ENCODE results near the gene CYP11A1. TPM values are rescaled to one million over a fixed set of nuclear protein-coding genes. Genes with fewer than 3 reads are reported as not detected.

Gene CYP11A1
- total RNA-seq, 1 experiment from 2014 or later: not detected

- DNase-seq (ENCODE audit: extremely low read depth, low read depth): no peak
Observed at GRCh38 chr15:74389241-74390048, 22.0 kb upstream of the CYP11A1 start.

GRCh38 chr15:74388363-74388951 is 21.0 kb upstream of the CYP11A1 start:
- no peak for DNase-seq (ENCODE audit: extremely low read depth, low read depth)

- DNase-seq (ENCODE audit: extremely low read depth, low read depth): no peak
Observed at GRCh38 chr15:74387621-74388362, 20.3 kb upstream of the CYP11A1 start.

- no peak for DNase-seq (ENCODE audit: extremely low read depth, low read depth)
Observed at GRCh38 chr15:74387141-74387541, 19.7 kb upstream of the CYP11A1 start.

- no peak for DNase-seq (ENCODE audit: extremely low read depth, low read depth)
Observed at GRCh38 chr15:74386496-74387140, 19.2 kb upstream of the CYP11A1 start.

GRCh38 chr15:74385733-74386132 is 18.3 kb upstream of the CYP11A1 start:
- no peak for DNase-seq (ENCODE audit: extremely low read depth, low read depth)

- DNase-seq (ENCODE audit: extremely low read depth, low read depth): no peak
Observed at GRCh38 chr15:74384881-74385643, 17.6 kb upstream of the CYP11A1 start.

- DNase-seq (ENCODE audit: extremely low read depth, low read depth): no peak
Observed at GRCh38 chr15:74384566-74384880, 17.1 kb upstream of the CYP11A1 start.

- DNase-seq (ENCODE audit: extremely low read depth, low read depth): no peak
Observed at GRCh38 chr15:74383695-74384565, 16.5 kb upstream of the CYP11A1 start.

- DNase-seq (ENCODE audit: extremely low read depth, low read depth): no peak
Observed at GRCh38 chr15:74383286-74383685, 15.8 kb upstream of the CYP11A1 start.

- DNase-seq (ENCODE audit: extremely low read depth, low read depth): peak; percentile 75
Observed at GRCh38 chr15:74382004-74382816, 14.8 kb upstream of the CYP11A1 start.

- no peak for DNase-seq (ENCODE audit: extremely low read depth, low read depth)
Observed at GRCh38 chr15:74381481-74381880, 14.0 kb upstream of the CYP11A1 start.

- no peak for DNase-seq (ENCODE audit: extremely low read depth, low read depth)
Observed at GRCh38 chr15:74381190-74381453, 13.7 kb upstream of the CYP11A1 start.

GRCh38 chr15:74380361-74381189 is 13.1 kb upstream of the CYP11A1 start:
- DNase-seq (ENCODE audit: extremely low read depth, low read depth): no peak

GRCh38 chr15:74378848-74379247 is 11.4 kb upstream of the CYP11A1 start:
- DNase-seq (ENCODE audit: extremely low read depth, low read depth): no peak

- DNase-seq (ENCODE audit: extremely low read depth, low read depth): no peak
Observed at GRCh38 chr15:74377831-74378766, 10.7 kb upstream of the CYP11A1 start.

All from NCI-H460 (cell line).